HG03025 (cell line): ENCODE results near the gene ZNF384.

Experiments
- ATAC-seq: cut with Tn5 transposase; IDR thresholded peaks from one replicate; pipeline ENCODE4 v1.9.1; 2021; ENCODE audit warnings: mild to moderate bottlenecking, moderate library complexity; ENCODE audit not compliant: unreplicated experiment, low FRiP score

Gene ZNF384

GRCh38 chr12:6699989-6700645 lies 10.9 kb upstream of the ZNF384 start:
- no peak for ATAC-seq

DNA sequence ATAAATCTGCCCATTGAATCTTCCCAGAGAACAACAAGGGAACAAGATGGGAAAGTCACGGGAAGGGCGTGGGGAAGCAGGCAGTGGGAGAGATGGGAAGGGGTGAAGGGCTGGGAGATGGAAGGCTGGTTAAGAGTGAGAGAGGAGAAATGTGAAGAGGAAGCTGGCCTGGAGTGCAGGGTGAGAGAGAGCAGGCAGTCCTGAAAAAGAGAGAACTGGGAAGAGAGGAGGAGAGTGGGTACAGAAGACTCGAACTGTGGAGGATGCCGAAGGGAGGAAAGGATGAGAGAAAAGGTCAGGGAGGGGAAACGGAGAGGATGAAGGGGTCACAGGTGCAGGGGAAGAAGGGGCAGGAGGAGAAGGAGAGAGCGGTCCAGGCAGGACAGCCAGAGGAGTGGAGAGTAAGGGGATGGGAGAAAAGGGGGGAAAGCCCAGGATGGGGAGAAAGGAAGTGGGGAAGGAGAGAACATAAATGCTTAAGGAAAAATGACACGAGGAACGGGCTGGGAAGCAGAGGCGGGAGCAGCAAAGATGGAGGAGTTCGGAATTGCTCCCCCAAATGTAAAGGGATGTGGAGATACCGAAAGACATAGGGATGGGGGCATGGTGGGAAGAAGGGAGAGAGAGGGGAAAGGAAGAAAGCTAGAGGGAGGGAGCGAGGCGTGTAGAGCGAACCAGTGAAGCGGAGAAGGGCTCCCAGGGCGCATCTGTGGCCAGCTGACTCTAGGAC lies 10.2 kb upstream of the ZNF384 start:
- ATAC-seq = no peak

GRCh38 chr12:6698352-6699046 lies 9.3 kb upstream of the ZNF384 start:
- no peak for ATAC-seq

DNA sequence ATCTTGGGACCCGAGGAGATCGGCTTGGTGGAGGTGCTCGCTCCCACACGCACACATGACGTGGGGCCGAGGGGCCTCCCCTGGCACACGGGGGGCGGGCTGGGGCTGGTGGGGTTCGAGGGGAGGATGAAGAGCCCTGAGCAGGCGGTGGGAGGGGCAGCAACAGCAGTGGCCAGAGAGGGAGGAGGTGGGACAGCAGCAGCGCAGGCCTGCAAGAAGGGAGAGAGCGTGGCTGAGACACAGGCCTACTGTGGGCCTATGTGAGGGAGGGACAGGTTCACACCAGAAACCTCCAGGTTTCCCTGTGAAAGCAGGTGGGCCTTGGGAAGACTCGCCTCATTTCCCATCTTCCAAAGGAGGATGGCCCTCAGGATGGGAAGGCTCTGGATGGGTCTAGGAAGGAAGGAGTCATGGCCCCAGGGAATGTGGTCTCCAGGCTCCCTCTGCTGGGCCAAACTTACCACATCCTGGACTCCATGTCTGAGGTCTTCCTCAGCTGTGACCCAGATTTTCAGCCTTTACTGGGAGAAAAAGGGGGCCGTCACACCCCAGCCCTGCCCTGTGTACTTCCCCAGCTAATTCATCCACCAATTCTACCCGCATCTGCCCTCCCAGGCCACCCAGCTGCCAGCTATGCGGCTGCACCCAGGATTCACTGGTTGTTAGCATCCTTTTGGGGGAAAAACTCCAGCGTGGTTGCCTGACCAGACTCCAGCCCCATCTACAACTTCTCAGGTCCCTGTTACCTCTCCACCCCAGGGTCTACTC lies 8.6 kb upstream of the ZNF384 start:
- ATAC-seq = no peak

- ATAC-seq = no peak
Observed at GRCh38 chr12:6696690-6697583, 7.8 kb upstream of the ZNF384 start.

DNA sequence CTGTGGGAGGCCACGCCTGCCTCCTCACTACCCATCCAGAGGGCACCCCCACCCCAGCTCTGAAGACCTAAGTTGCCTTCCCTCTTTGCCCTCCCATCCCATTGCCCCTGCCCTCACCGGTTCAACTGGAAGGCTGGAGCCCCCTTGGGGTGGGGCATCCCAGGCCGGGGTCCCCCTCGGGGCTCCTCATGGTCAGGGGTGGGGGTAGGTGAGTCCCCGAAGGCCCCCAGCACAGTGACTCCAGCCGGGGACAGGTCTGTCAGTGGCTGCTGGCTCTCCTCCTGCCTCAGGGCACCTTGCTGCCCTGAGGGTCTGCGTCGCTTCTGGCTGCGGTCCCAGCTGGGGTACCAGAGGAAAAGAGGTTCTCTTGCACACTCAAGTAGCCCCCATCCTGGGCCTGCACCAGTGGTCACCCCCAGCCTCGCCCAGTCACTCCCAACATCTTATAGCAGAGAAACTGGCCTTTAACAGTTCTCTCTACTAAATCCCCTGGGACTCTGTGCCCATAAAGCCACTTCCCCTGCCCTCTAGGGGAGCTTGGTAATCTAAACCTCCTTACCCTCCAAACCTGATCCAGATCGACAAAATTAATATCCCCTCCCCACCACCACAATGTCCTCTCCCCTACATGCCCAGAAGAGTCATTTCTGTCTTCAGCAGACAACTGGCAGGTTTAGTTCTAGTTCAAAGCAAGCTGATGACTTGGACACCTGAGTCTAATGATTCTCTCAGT lies 6.3 kb upstream of the ZNF384 start:
- ATAC-seq = no peak

DNA sequence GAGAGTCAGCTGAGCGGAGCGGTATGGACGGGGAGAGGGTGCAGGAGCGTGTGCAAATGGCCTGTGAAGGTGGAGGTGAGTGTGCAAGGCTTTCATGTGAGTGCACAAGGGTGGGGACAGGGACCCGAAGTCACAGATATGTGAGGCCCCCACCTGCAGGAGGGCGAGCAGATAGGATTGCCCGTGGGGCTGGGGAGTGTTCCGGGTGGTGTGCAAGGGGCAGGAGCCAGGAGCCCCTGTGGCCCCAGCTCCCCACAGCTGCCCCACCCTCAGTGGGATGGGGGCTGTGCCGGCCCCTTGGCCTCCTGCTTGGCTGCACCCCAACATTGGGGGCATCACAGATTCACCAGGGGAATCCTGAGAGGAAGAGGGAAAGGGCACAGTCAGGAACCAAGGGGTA lies 5.5 kb upstream of the ZNF384 start:
- no peak for ATAC-seq

- no peak for ATAC-seq
Observed at GRCh38 chr12:6693832-6694355, 4.7 kb upstream of the ZNF384 start.

DNA sequence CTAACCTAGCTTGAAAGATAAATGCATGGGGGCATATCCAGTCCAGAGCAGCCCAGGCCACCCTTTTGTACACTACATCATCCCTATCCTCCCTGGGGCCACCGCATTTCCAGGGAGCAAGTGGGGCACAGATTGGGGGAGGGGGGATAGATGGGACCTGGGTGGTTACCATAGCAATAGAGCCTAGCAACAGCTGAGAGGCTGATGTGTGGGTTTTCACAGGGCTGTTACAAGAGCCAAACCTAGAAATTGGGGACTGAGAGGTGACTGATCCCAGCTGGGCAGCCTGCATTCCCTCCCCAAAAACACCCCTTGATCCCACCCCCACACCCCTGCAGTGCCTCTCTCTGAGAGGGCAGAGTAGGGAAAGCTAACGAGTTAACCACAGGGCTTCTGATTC lies 3.7 kb upstream of the ZNF384 start:
- no peak for ATAC-seq

DNA sequence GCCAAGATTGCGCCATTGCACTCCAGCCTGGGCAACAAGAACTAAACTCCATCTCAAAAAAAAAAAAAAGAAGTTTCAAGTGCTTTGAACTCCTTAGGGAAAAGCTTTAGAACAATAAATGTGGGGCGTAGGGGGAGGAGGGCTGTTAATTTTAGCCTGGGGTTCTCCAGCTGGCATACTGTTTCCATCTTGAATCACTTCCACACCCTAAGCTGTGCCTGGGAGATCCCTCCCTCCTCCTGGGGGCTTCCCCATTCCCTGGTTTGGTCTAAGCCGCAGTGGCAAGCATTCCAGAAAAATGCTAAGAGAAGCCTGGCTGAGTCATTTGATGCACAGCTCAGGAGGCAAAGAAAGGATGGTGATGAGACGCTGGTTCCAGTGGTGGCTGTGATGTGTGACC lies 2.3 kb upstream of the ZNF384 start:
- no peak for ATAC-seq

DNA sequence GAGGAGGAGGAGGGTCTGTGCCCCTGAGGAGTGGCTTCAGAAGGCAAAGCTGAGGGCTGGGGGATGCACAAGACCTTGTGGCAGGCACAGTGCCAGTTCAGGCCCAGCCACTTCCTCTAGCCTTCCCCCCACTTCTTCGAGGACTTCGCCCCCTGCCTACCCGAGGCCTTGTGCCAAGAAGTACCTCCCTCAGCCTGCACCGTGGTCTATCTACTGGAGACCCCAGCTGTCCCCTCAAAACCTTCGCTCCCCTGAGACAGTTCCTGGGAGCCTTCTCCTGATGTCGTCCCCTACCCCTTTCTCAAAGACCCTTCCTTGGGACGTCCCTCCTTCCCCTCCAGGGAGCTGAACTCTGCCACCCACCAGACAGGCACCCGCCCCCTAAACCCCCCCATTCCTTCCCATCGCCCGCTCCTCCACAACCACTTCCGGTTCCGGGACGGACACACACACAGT lies 604 bp downstream of the ZNF384 start:
- peak; percentile 1 for ATAC-seq

- no peak for ATAC-seq
Observed at GRCh38 chr12:6685814-6686213, 3.4 kb downstream of the ZNF384 start.

DNA sequence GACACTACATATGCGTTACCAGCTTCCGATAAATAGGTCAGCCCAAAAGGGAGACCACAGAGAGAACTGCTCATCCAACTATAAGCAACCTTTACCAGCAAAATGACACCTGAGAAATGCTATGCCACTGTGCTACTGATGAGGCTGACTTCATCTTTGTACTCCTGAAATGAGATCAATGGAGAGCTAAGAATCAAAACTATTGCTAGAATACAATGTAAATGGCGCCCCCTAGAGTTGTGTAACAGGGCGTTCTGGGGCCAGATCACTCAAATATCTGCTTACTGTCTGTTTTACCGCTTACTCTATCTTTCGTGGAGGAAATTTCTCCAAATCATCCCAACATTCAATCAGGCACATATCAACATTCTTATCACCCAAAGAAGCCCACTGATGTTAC lies 4.6 kb downstream of the ZNF384 start:
- ATAC-seq = no peak

GRCh38 chr12:6676962-6677361 lies 12.2 kb downstream of the ZNF384 start:
- no peak for ATAC-seq

- no peak for ATAC-seq
Observed at GRCh38 chr12:6672143-6672542, 17.0 kb downstream of the ZNF384 start.

GRCh38 chr12:6667559-6668210 lies 21.5 kb downstream of the ZNF384 start:
- no peak for ATAC-seq

DNA sequence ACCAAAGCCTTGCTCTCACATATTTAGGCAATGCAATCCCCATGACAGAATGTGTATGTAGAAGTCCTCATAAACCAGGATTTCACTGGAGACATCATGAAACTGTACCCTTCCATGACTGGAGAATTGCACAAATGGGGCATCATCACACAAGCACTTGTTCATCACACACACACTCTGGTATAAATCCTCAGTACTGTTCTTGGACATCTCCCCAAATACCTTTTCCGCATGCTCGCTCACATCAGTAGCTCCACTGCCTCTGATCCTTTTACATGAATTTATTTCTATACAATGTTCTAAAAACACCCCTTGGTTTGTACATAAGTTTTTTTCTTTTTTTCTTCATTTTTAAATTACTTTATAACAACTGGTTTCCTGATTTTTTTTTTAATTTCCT lies 23.0 kb downstream of the ZNF384 start:
- no peak for ATAC-seq

GRCh38 chr12:6664902-6665301 lies 24.3 kb downstream of the ZNF384 start:
- ATAC-seq = no peak
